Testis (tissue), 3 donors: ENCODE measurements around the gene PKD2. TPM values are rescaled to one million over a fixed set of nuclear protein-coding genes. Genes with fewer than 3 reads are reported as not detected.

Source experiments
- DNase-seq: peaks from one replicate; pipeline ENCODE4 v3.0.0-alpha.2; 2019
- H3K27ac ChIP-seq, 2 donors: fragments of 200-600 bp; sonication (generic); one replicate each; pipeline ENCODE4 v1.5.1; 2019
- H3K27me3 ChIP-seq: fragments of 200-600 bp; sonication (generic); one replicate; pipeline ENCODE4 v1.5.1; 2019
- H3K36me3 ChIP-seq: fragments of 200-600 bp; sonication (generic); one replicate; pipeline ENCODE4 v1.5.1; 2017; ENCODE audit warnings: low read depth; ENCODE audit errors: missing control alignments
- H3K4me1 ChIP-seq: fragments of 200-600 bp; sonication (generic); one replicate; pipeline ENCODE4 v1.5.1; 2019
- H3K4me3 ChIP-seq, 2 donors: fragments of 200-600 bp; sonication (generic); one replicate each; pipeline ENCODE4 v1.5.1; 2017 to 2019
- H3K9me3 ChIP-seq: fragments of 200-600 bp; sonication (generic); one replicate; pipeline ENCODE4 v1.5.1; 2017
- CTCF ChIP-seq, 3 experiments: fragments of 450-650 bp in 2 of 3; fragments of 200-600 bp in 1 of 3; sonication (generic) in 1 of 3; IDR thresholded peaks; one replicate each; pipeline ENCODE4 v1.5.1; 2016 to 2019; ENCODE audit warnings: antibody characterized with exemption in 3 of 3, mild to moderate bottlenecking in 2 of 3, moderate library complexity in 1 of 3
- POLR2A ChIP-seq: fragments of 450-650 bp; IDR thresholded peaks from one replicate; pipeline ENCODE4 v1.6.1; 2017; ENCODE audit warnings: antibody characterized with exemption, mild to moderate bottlenecking, moderate library complexity
- WGBS, 2 donors: methylation state at CpG; one replicate each; pipeline ENCODE4 v1.1.5; 2018; 5-methylcytosine and 5-hydroxymethylcytosine counted together
- intact Hi-C: fragments of 100-400 bp; cut with DNase I; formaldehyde crosslinking; loops from one replicate; pipeline ENCODE4 v1.15.1; 2023; ENCODE audit warnings: low total_unique reads
- polyA plus RNA-seq: library from polyadenylated mRNA; stranded (reverse); fragments of 350-450 nt; fragmentation: Illumina TruSeq; extraction: RNeasy Lipid Tissue Mini Kit (QIAGEN cat#74804); gene quantifications from one replicate; pipeline ENCODE4 v1.2.3, GENCODE V29; 2014; ENCODE audit warnings: low read depth, low replicate concordance; ENCODE audit not compliant: insufficient read depth
- total RNA-seq, 2 donors: library from RNA; depleted of rRNA; stranded (reverse); fragments of >200 nt; gene quantifications; one replicate each; pipeline ENCODE4 v1.2.3, GENCODE V29; 2016

Gene PKD2
- total and polyA plus RNA-seq, 3 donors from 2014 or later: 18.7 to 52.8 (median 24.6) TPM

GRCh38 chr4:88075336-88075735 lies 67.9 kb downstream of the PKD2 start:
- H3K36me3 ChIP-seq: no peaks in the 10 kb centered on the region
- 79 to 91% methylated on average over 9 of the region's 9 CpGs for WGBS, 2 donors
- intact Hi-C loops: no loop called here

GRCh38 chr4:88077911-88078524 lies 70.6 kb downstream of the PKD2 start:
- Histone ChIP-seq H3K9me3 (no peaks in the 10 kb centered on the region), H3K36me3 (no peaks in the 10 kb centered on the region), H3K4me3 (no peak overlapping the region), H3K27ac (no peak overlapping the region), H3K27me3 (no peaks in the 10 kb centered on the region), H3K4me1 (no peaks in the 10 kb centered on the region)
- 68 to 80% methylated on average over 7 of the region's 7 CpGs for WGBS, 2 donors
- intact Hi-C loops: no loop called here
- TF ChIP-seq CTCF (IDR thresholded peaks at IDR 0.05): no peak
- TF ChIP-seq POLR2A: no peak
- no peak for DNase-seq

More at GRCh38 chr4:88075336-88075735, 67.9 kb downstream of the PKD2 start:
- Histone ChIP-seq H3K4me1 (no peaks in the 10 kb centered on the region), H3K4me3 (no peak overlapping the region), H3K27me3 (no peaks in the 10 kb centered on the region), H3K9me3 (no peaks in the 10 kb centered on the region), H3K27ac (no peak overlapping the region)
- TF ChIP-seq CTCF (IDR thresholded peaks at IDR 0.05) (no peak), POLR2A (no peak)
- DNase-seq: no peak

- DNase-seq: no peak
- no peak overlapping the region for H3K27ac ChIP-seq
- H3K36me3 ChIP-seq: no peaks in the 10 kb centered on the region
- no peak overlapping the region for H3K4me3 ChIP-seq
- no peaks in the 10 kb centered on the region for H3K4me1 ChIP-seq
- TF ChIP-seq CTCF (IDR thresholded peaks at IDR 0.05) (no peak), POLR2A (no peak)
- no peaks in the 10 kb centered on the region for H3K9me3 ChIP-seq
- intact Hi-C loops: no loop called here
- no peaks in the 10 kb centered on the region for H3K27me3 ChIP-seq
- WGBS, 2 donors: 96 to 98% methylated on average over 2 of the region's 2 CpGs
These were observed 71.1 kb downstream of the PKD2 start for GRCh38 chr4:88078579-88078978.

- intact Hi-C loops: no loop called here
- Histone ChIP-seq H3K4me1 (no peaks in the 10 kb centered on the region), H3K27ac (no peak overlapping the region), H3K9me3 (no peaks in the 10 kb centered on the region), H3K36me3 (no peaks in the 10 kb centered on the region), H3K4me3 (no peak overlapping the region), H3K27me3 (no peaks in the 10 kb centered on the region)
- 64 to 71% methylated on average over 1 of the region's 1 CpG for WGBS, 2 donors
- TF ChIP-seq POLR2A (no peak), CTCF (IDR thresholded peaks at IDR 0.05) (no peak)
- no peak for DNase-seq
These were observed 73.2 kb downstream of the PKD2 start for GRCh38 chr4:88080626-88081025.

GRCh38 chr4:88087004-88087403 lies 79.6 kb downstream of the PKD2 start:
- TF ChIP-seq CTCF (IDR thresholded peaks at IDR 0.05): no peak
- TF ChIP-seq POLR2A: no peak

More at GRCh38 chr4:88087004-88087403, 79.6 kb downstream of the PKD2 start:
- Histone ChIP-seq H3K36me3 (no peaks in the 10 kb centered on the region), H3K27me3 (no peaks in the 10 kb centered on the region), H3K27ac (no peak overlapping the region), H3K4me3 (no peak overlapping the region), H3K9me3 (no peaks in the 10 kb centered on the region), H3K4me1 (no peaks in the 10 kb centered on the region)
- no peak for DNase-seq
- 82 to 96% methylated on average over 1 of the region's 1 CpG for WGBS, 2 donors
- intact Hi-C loops: no loop called here
